ENCODE measurements around the gene TIFAB. TPM values are rescaled to one million over a fixed set of nuclear protein-coding genes. Genes with fewer than 3 reads are reported as not detected.
A peak's percentile ranks its signal among the peaks of the same experiment; 100 is the strongest.

TIFAB gene
- total and polyA plus RNA-seq, 12 donors: under 0.01 to 1.7 (median 0.04) TPM; not detected in 8

- peaks cover 0 to 5% (median 0%) of the 10 kb centered on the region in 11 donors for H3K9me3 ChIP-seq
- intact Hi-C loops (cut with DNase I): loop anchor here in 2 of 10 donors (2.0 kb wide), 1 partner anchor 43 kb away; no protein-coding TSS in a partner anchor
- peaks cover 22 to 44% (median 42%) of the 10 kb centered on the region in 9 donors for H3K4me1 ChIP-seq
- no peaks in the 10 kb centered on the region for H3K27me3 ChIP-seq
- ATAC-seq (peak in 1 of 8 donors; percentile 1), DNase-seq (no peak)
- WGBS, 2 donors: 34 to 36% methylated on average over 25 of the region's 25 CpGs
- H3K27ac ChIP-seq: peak overlapping the region in 9 of 10 donors; percentile 92 to 98 (median 94)
- TF ChIP-seq CTCF (IDR thresholded peaks at IDR 0.05): no peak
- no peaks in the 10 kb centered on the region for H3K36me3 ChIP-seq
- peak overlapping the region; percentile 62 to 99 (median 94) for H3K4me3 ChIP-seq
These were observed 52.2 kb downstream of the TIFAB start for GRCh38 chr5:135399794-135400542.

- peak; percentile 94 to 98 (median 97) for ATAC-seq
- Histone ChIP-seq H3K36me3 (no peaks in the 10 kb centered on the region), H3K4me3 (peak within 1 kb of the TSS; percentile 62 to 99 (median 94)), H3K27me3 (no peaks in the 10 kb centered on the region), H3K27ac (peak within 1 kb of the TSS; percentile 72 to 98 (median 94)), H3K4me1 (peaks cover 25 to 53% (median 50%) of the 10 kb centered on the region in 9 donors), H3K9me3 (no peaks in the 10 kb centered on the region)
- DNase-seq: peak; percentile 91
- 1% methylated on average over 97 to 109 of the region's 109 CpGs for WGBS, 2 donors
- intact Hi-C loops (cut with DNase I): loop anchor here in 2 of 10 donors (2.0 kb wide), 1 partner anchor 42 kb away; no protein-coding TSS in a partner anchor
- peak in 3 of 9 donors; percentile 11 to 26 (median 19) for TF ChIP-seq CTCF (IDR thresholded peaks at IDR 0.05)
These were observed 53.0 kb downstream of the TIFAB start, which contains the start of gene MACROH2A1 for GRCh38 chr5:135398855-135399793. MACROH2A1 (minus strand) TSS chr5:135399231; CDS start chr5:135389093, 10,138 bp downstream.

- Histone ChIP-seq H3K27ac (peak overlapping the region; percentile 72 to 98 (median 94)), H3K4me1 (peaks cover 28 to 61% (median 58%) of the 10 kb centered on the region in 9 donors), H3K4me3 (peak overlapping the region; percentile 62 to 99 (median 94)), H3K27me3 (no peaks in the 10 kb centered on the region), H3K36me3 (peaks cover 0 to 4% (median 0%) of the 10 kb centered on the region in 9 donors), H3K9me3 (no peaks in the 10 kb centered on the region)
- intact Hi-C loops (cut with DNase I): loop anchor here in 2 of 10 donors (2.0 kb wide), 1 partner anchor 42 kb away; no protein-coding TSS in a partner anchor
- ATAC-seq: peak in 7 of 8 donors; percentile 10 to 54 (median 31)
- DNase-seq: peak in 1 of 2 donors; percentile 23
- TF ChIP-seq CTCF (IDR thresholded peaks at IDR 0.05): no peak
- 0% methylated on average over 42 to 43 of the region's 43 CpGs for WGBS, 2 donors
These were observed 53.8 kb downstream of the TIFAB start for GRCh38 chr5:135398160-135398854.

Other genes starting within 250 kb of the TIFAB start
- 100 to 1,000 TPM in 4 of 10 donors, 10 to 100 TPM in 6; 80.0 to 125 (median 98.0) TPM for gene MACROH2A1, start 53.1 kb downstream of the TIFAB start, total RNA-seq
- 100 to 1,000 TPM; 124 to 152 TPM for gene MACROH2A1, start 53.1 kb downstream of the TIFAB start, polyA plus RNA-seq
- gene DCANP1, start 5.0 kb downstream of the TIFAB start, total RNA-seq: not detected
- not detected for gene DCANP1, start 5.0 kb downstream of the TIFAB start, polyA plus RNA-seq
- gene NEUROG1, start 83.6 kb upstream of the TIFAB start, total RNA-seq: not detected
- gene NEUROG1, start 83.6 kb upstream of the TIFAB start, polyA plus RNA-seq: not detected
- 1 to 10 TPM in 3 of 10 donors, under 1 TPM in 7; 0.28 to 2.2 (median 0.51) TPM for gene CXCL14, start 126.6 kb upstream of the TIFAB start, total RNA-seq
- 1 to 10 TPM in 1 of 2 donors, under 1 TPM in 1; 0.30 to 1.2 TPM for gene CXCL14, start 126.6 kb upstream of the TIFAB start, polyA plus RNA-seq